ENCODE results near the gene MYO6.

- TF ChIP-seq POLR2A (IDR thresholded peaks at IDR 0.05) = no peak
- no peak for TF ChIP-seq CTCF (IDR thresholded peaks at IDR 0.05)
Observed at GRCh38 chr6:75819776-75820487, 70.9 kb downstream of the MYO6 start.

Measured in thyroid gland (tissue), 4 donors.